Superior temporal gyrus (tissue), 1 donor: ENCODE data around the gene AAR2.

Experiments
- DNase-seq: peaks from one replicate; pipeline ENCODE4 v3.0.0-alpha.2; 2016; ENCODE audit errors: extremely low spot score

The AAR2 gene

GRCh38 chr20:36260316-36260715, 24.0 kb downstream of the AAR2 start:
- no peak for DNase-seq

GRCh38 chr20:36261389-36262105, 25.3 kb downstream of the AAR2 start:
- DNase-seq = no peak

GRCh38 chr20:36262440-36262839, 26.2 kb downstream of the AAR2 start:
- no peak for DNase-seq

GRCh38 chr20:36264426-36265246, 28.4 kb downstream of the AAR2 start:
- DNase-seq = no peak

- no peak for DNase-seq
Measured at GRCh38 chr20:36266189-36266588, 29.9 kb downstream of the AAR2 start.

GRCh38 chr20:36267605-36268381, 31.5 kb downstream of the AAR2 start:
- no peak for DNase-seq

- DNase-seq = peak; percentile 57
Measured at GRCh38 chr20:36268440-36269342, 32.4 kb downstream of the AAR2 start.

- peak; percentile 68 for DNase-seq
Measured at GRCh38 chr20:36269507-36269906, 33.2 kb downstream of the AAR2 start.

GRCh38 chr20:36270744-36271638, 34.7 kb downstream of the AAR2 start:
- DNase-seq = no peak

- no peak for DNase-seq
Measured at GRCh38 chr20:36271639-36272546, 35.6 kb downstream of the AAR2 start.

GRCh38 chr20:36272547-36273220, 36.4 kb downstream of the AAR2 start:
- no peak for DNase-seq

GRCh38 chr20:36273414-36274180, 37.3 kb downstream of the AAR2 start:
- DNase-seq = peak; percentile 33

- DNase-seq = no peak
Measured at GRCh38 chr20:36274181-36274841, 38.0 kb downstream of the AAR2 start.

- DNase-seq = no peak
Measured at GRCh38 chr20:36275011-36275410, 38.7 kb downstream of the AAR2 start.

GRCh38 chr20:36275441-36276189, 39.3 kb downstream of the AAR2 start:
- DNase-seq = no peak

- no peak for DNase-seq
Measured at GRCh38 chr20:36277546-36277945, 41.3 kb downstream of the AAR2 start.

- DNase-seq = no peak
Measured at GRCh38 chr20:36279362-36279761, 43.1 kb downstream of the AAR2 start.
